Astrocyte (in vitro differentiated cells and primary cell): ENCODE results near the gene MYH9. TPM values are rescaled to one million over a fixed set of nuclear protein-coding genes. Genes with fewer than 3 reads are reported as not detected.
A peak's percentile ranks its signal among the peaks of the same experiment; 100 is the strongest.

ENCODE experiments used
- DNase-seq: peaks from one replicate; pipeline ENCODE4 v3.0.0-alpha.2; 2010; ENCODE audit warnings: low read depth
- FAIRE-seq: peaks from 2 replicates; lab custom pipeline; 2011; peaks lifted over from hg19 to GRCh38; lab: Jason Lieb, UNC
- H2AFZ ChIP-seq: 2 replicates; pipeline ENCODE4 v1.6.0; 2012; ENCODE audit warnings: low read depth, low read length, inconsistent platforms
- H3K27ac ChIP-seq: 2 replicates; pipeline ENCODE4 v1.5.1; 2011; ENCODE audit warnings: low read depth, low read length, inconsistent platforms
- H3K27me3 ChIP-seq: 2 replicates; pipeline ENCODE4 v1.6.0; 2011; ENCODE audit warnings: low read length, inconsistent platforms; ENCODE audit not compliant: insufficient read depth
- H3K36me3 ChIP-seq: 2 replicates; pipeline ENCODE4 v1.5.1; 2011; ENCODE audit warnings: low read length, inconsistent platforms; ENCODE audit not compliant: insufficient read depth
- H3K4me1 ChIP-seq: 2 replicates; pipeline ENCODE4 v1.5.1; 2011; ENCODE audit warnings: low read length, inconsistent platforms; ENCODE audit not compliant: insufficient read depth
- H3K4me2 ChIP-seq: 2 replicates; pipeline ENCODE4 v1.6.0; 2012; ENCODE audit warnings: low read length, inconsistent platforms
- H3K4me3 ChIP-seq: 2 replicates; pipeline ENCODE4 v1.5.1; 2011; ENCODE audit warnings: low read depth, mild to moderate bottlenecking, low read length, inconsistent platforms; ENCODE audit not compliant: insufficient read depth
- H3K79me2 ChIP-seq: 2 replicates; pipeline ENCODE4 v1.6.0; 2012; ENCODE audit warnings: mild to moderate bottlenecking, low read length, inconsistent platforms; ENCODE audit not compliant: insufficient read depth
- H3K9ac ChIP-seq: 2 replicates; pipeline ENCODE4 v1.6.0; 2012; ENCODE audit warnings: mild to moderate bottlenecking, low read length, inconsistent platforms
- H3K9me3 ChIP-seq: 2 replicates; pipeline ENCODE4 v1.5.1; 2012; ENCODE audit warnings: low read depth, mild to moderate bottlenecking, low read length, inconsistent platforms; ENCODE audit not compliant: insufficient read depth
- H4K20me1 ChIP-seq: 2 replicates; pipeline ENCODE4 v1.6.0; 2012; ENCODE audit warnings: low read length, inconsistent platforms; ENCODE audit not compliant: insufficient read depth
- H3K27ac Mint-ChIP-seq: one replicate; pipeline ENCODE4 v1.8.0; 2021; ENCODE audit warnings: mild to moderate bottlenecking, mixed read lengths; ENCODE audit not compliant: unreplicated experiment
- H3K27me3 Mint-ChIP-seq: one replicate; pipeline ENCODE4 v1.8.0; 2021; ENCODE audit warnings: low read depth, mixed read lengths; ENCODE audit not compliant: unreplicated experiment
- H3K36me3 Mint-ChIP-seq: one replicate; pipeline ENCODE4 v1.8.0; 2021; ENCODE audit warnings: low read depth, mixed read lengths; ENCODE audit not compliant: unreplicated experiment
- H3K4me1 Mint-ChIP-seq: one replicate; pipeline ENCODE4 v1.8.0; 2021; ENCODE audit warnings: low read depth, mixed read lengths; ENCODE audit not compliant: unreplicated experiment
- H3K4me3 Mint-ChIP-seq: one replicate; pipeline ENCODE4 v1.8.0; 2021; ENCODE audit warnings: mild to moderate bottlenecking, moderate library complexity, mixed read lengths; ENCODE audit not compliant: unreplicated experiment
- H3K9me3 Mint-ChIP-seq: one replicate; pipeline ENCODE4 v1.8.0; 2021; ENCODE audit warnings: mild to moderate bottlenecking, mixed read lengths; ENCODE audit not compliant: unreplicated experiment
- CTCF ChIP-seq: IDR thresholded peaks from 2 replicates; pipeline ENCODE4 v1.5.1; 2011; ENCODE audit warnings: low read depth, mild to moderate bottlenecking, inconsistent platforms, low read length, moderate library complexity; ENCODE audit not compliant: insufficient read depth
- EZH2 ChIP-seq: IDR thresholded peaks from 2 replicates; pipeline ENCODE4 v1.6.1; 2012; ENCODE audit warnings: mild to moderate bottlenecking, low read length, inconsistent platforms; ENCODE audit not compliant: insufficient read depth
- total RNA-seq: library from RNA; stranded (reverse); gene quantifications from 2 replicates; pipeline ENCODE4 v1.2.1, GENCODE V29; 2021

Gene MYH9
- total RNA-seq, 1 donor from 2014 or later = 2,278 TPM

GRCh38 chr22:36337365-36338130 is 50.2 kb downstream of the MYH9 start:
- no peaks in the 10 kb centered on the region for H3K9me3 Mint-ChIP-seq
- Histone ChIP-seq H3K4me3 (no peak overlapping the region), H3K4me2 (peak overlapping the region; percentile 62), H3K79me2 (peaks cover 99% of the 10 kb centered on the region), H3K9ac (peak overlapping the region; percentile 92), H3K27me3 (no peaks in the 10 kb centered on the region), H3K4me1 (peaks cover 95% of the 10 kb centered on the region), H3K36me3 (peaks cover 86% of the 10 kb centered on the region), H4K20me1 (peaks cover 100% of the 10 kb centered on the region), H3K27ac (peak overlapping the region; percentile 99), H3K9me3 (no peaks in the 10 kb centered on the region), H2AFZ (no peak overlapping the region)
- H3K27me3 Mint-ChIP-seq = no peaks in the 10 kb centered on the region
- peaks cover 85% of the 10 kb centered on the region for H3K4me1 Mint-ChIP-seq
- H3K4me3 Mint-ChIP-seq = peak overlapping the region; percentile 76
- no peak for DNase-seq
- TF ChIP-seq EZH2 (no peak), CTCF (no peak)
- H3K36me3 Mint-ChIP-seq = peaks cover 57% of the 10 kb centered on the region
- H3K27ac Mint-ChIP-seq = peak overlapping the region; percentile 96
- FAIRE-seq = no peak

- H3K4me3 ChIP-seq = no peak overlapping the region
- peak overlapping the region; percentile 99 for H3K27ac ChIP-seq
- H3K9me3 ChIP-seq = no peaks in the 10 kb centered on the region
- Mint-ChIP-seq H3K4me3 (peak overlapping the region; percentile 76), H3K27ac (peak overlapping the region; percentile 96), H3K9me3 (no peaks in the 10 kb centered on the region), H3K27me3 (no peaks in the 10 kb centered on the region), H3K36me3 (peaks cover 54% of the 10 kb centered on the region), H3K4me1 (peaks cover 84% of the 10 kb centered on the region)
- no peak for TF ChIP-seq CTCF
- no peak for TF ChIP-seq EZH2
- peaks cover 99% of the 10 kb centered on the region for H3K79me2 ChIP-seq
- H3K4me2 ChIP-seq = peak overlapping the region; percentile 62
- peaks cover 78% of the 10 kb centered on the region for H3K36me3 ChIP-seq
- H4K20me1 ChIP-seq = peaks cover 93% of the 10 kb centered on the region
- H3K4me1 ChIP-seq = peaks cover 97% of the 10 kb centered on the region
- peak overlapping the region; percentile 92 for H3K9ac ChIP-seq
- FAIRE-seq (no peak), DNase-seq (no peak)
- H2AFZ ChIP-seq = no peak overlapping the region
- no peaks in the 10 kb centered on the region for H3K27me3 ChIP-seq
These were observed 51.3 kb downstream of the MYH9 start for GRCh38 chr22:36336246-36337182.
